HepG2 (cell line): ENCODE data around the gene SLC23A2. TPM values are rescaled to one million over a fixed set of nuclear protein-coding genes. Genes with fewer than 3 reads are reported as not detected.
"Not testable (repeated sequence)": the region's sequence is repeated elsewhere in the genome, so short reads cannot be mapped to it uniquely, and the experiment has no call there.

Experiments
- FOXP4 ChIP-seq: sonication (generic); formaldehyde crosslinking; IDR thresholded peaks from 2 replicates; pipeline ENCODE4 v1.4.0; 2020; ENCODE audit warnings: missing genetic modification reagents
- HDAC1 ChIP-seq: sonication (generic); formaldehyde crosslinking; IDR thresholded peaks from 2 replicates; pipeline ENCODE4 v1.5.1; 2020; ENCODE audit warnings: mild to moderate bottlenecking, missing genetic modification reagents
- HMG20B ChIP-seq: conservative IDR thresholded peaks from 2 replicates; pipeline ENCODE4 v1.6.1; 2016; ENCODE audit warnings: missing genetic modification reagents, missing compliant biosample characterization
- IRF2 ChIP-seq: IDR thresholded peaks from 2 replicates; pipeline ENCODE4 v1.6.1; 2018; ENCODE audit warnings: missing genetic modification reagents, missing compliant biosample characterization
- KLF9 ChIP-seq: IDR thresholded peaks from 2 replicates; pipeline ENCODE4 v1.6.1; 2016; ENCODE audit warnings: low read depth
- NFKBIZ ChIP-seq: IDR thresholded peaks from 2 replicates; pipeline ENCODE4 v1.6.1; 2018; ENCODE audit warnings: missing genetic modification reagents, missing compliant biosample characterization
- NONO ChIP-seq, 2 experiments: fragments of 450-650 bp in 1 of 2; sonication (generic) in 1 of 2; formaldehyde crosslinking in 1 of 2; IDR thresholded peaks in 1 of 2; conservative IDR thresholded peaks in 1 of 2; 2 replicates each; pipeline versions ENCODE4 v1.6.1 to v1.8.0; 2017 to 2022; ENCODE audit warnings: mild to moderate bottlenecking in 1 of 2, missing genetic modification reagents in 1 of 2, moderate library complexity in 1 of 2
- NR2F2 ChIP-seq: IDR thresholded peaks from 2 replicates; pipeline ENCODE4 v1.6.1; 2012; ENCODE audit warnings: low read depth, inconsistent platforms, borderline replicate concordance
- PAXIP1 ChIP-seq: sonication (generic); formaldehyde crosslinking; conservative IDR thresholded peaks from 2 replicates; pipeline ENCODE4 v1.4.0; 2020; ENCODE audit warnings: mild to moderate bottlenecking, missing genetic modification reagents, moderate library complexity
- PPARG ChIP-seq: conservative IDR thresholded peaks from 2 replicates; pipeline ENCODE4 v1.6.1; 2016; ENCODE audit warnings: missing biosample characterization, missing genetic modification reagents
- RXRB ChIP-seq: IDR thresholded peaks from 2 replicates; pipeline ENCODE4 v1.6.1; 2016; ENCODE audit warnings: borderline replicate concordance, missing genetic modification reagents, missing compliant biosample characterization
- TEAD3 ChIP-seq: optimal IDR thresholded peaks from 2 replicates; pipeline ENCODE3; 2016; ENCODE audit warnings: borderline replicate concordance
- TFAP4 ChIP-seq: sonication (generic); IDR thresholded peaks from 2 replicates; pipeline ENCODE4 v1.6.1; 2016; ENCODE audit warnings: low read depth, borderline replicate concordance
- THAP11 ChIP-seq: IDR thresholded peaks from 2 replicates; pipeline ENCODE4 v1.6.1; 2016; ENCODE audit warnings: missing biosample characterization, missing genetic modification reagents
- ZFP90 ChIP-seq: sonication (generic); formaldehyde crosslinking; IDR thresholded peaks from 2 replicates; pipeline ENCODE4 v1.8.0; 2022; ENCODE audit warnings: missing genetic modification reagents, mild to moderate bottlenecking, inconsistent platforms, borderline replicate concordance
- ZGPAT ChIP-seq: IDR thresholded peaks from 2 replicates; pipeline ENCODE4 v1.6.1; 2016; ENCODE audit warnings: mild to moderate bottlenecking
- ZNF205 ChIP-seq: IDR thresholded peaks from 2 replicates; pipeline ENCODE4 v1.6.1; 2018; ENCODE audit warnings: missing biosample characterization, missing genetic modification reagents
- ZNF331 ChIP-seq: sonication (generic); formaldehyde crosslinking; IDR thresholded peaks from 2 replicates; pipeline ENCODE4 v1.4.0; 2020; ENCODE audit warnings: missing genetic modification reagents
- ZNF34 ChIP-seq: sonication (generic); formaldehyde crosslinking; IDR thresholded peaks from 2 replicates; pipeline ENCODE4 v1.4.0; 2020; ENCODE audit warnings: mild to moderate bottlenecking, missing genetic modification reagents, borderline replicate concordance
- ZSCAN25 ChIP-seq: sonication (generic); formaldehyde crosslinking; IDR thresholded peaks from 2 replicates; pipeline ENCODE4 v1.8.0; 2022; ENCODE audit warnings: mild to moderate bottlenecking, missing genetic modification reagents
- polyA plus RNA-seq, 8 experiments: library from polyadenylated mRNA; depleted of rRNA in 3 of 8; stranded (reverse) in 7 of 8; unstranded in 1 of 8; fragments of >200 nt; fragmentation: Illumina TruSeq in 4 of 8; extraction: Trizol in 4 of 8; gene quantifications; 2 replicates each; pipeline versions ENCODE4 v1.2.1 to v1.2.3, GENCODE V29; 2011 to 2016; ENCODE audit warnings: low read depth in 4 of 8, missing spikeins in 1 of 8, mixed read lengths in 1 of 8; ENCODE audit not compliant: insufficient read depth in 1 of 8
- total RNA-seq, 5 experiments: library from RNA; depleted of rRNA; stranded (reverse); fragments of >200 nt; fragmentation: Illumina TruSeq; extraction: Trizol; gene quantifications; 2 replicates each; pipeline ENCODE4 v1.2.3, GENCODE V29; 2016; ENCODE audit warnings: low read depth in 1 of 5

SLC23A2 gene
- total and polyA plus RNA-seq, 2 of the 13 experiments (the other 11 are each of a cell fraction or from before 2014, with no cell fraction given): 42.2 to 51.2 TPM

GRCh38 chr20:5028258-5029059 is 27.1 kb upstream of the SLC23A2 start (continued):
- TF ChIP-seq NONO (IDR thresholded peaks at IDR 0.05): not testable (repeated sequence)
- TF ChIP-seq NONO (CRISPR knock-in tag; conservative IDR thresholded peaks at IDR 0.05) (0 out of 2 replicates have a peak, but pooled peaks have one; percentile 57), ZGPAT (peak; percentile 73), ZSCAN25 (CRISPR knock-in tag) (0 out of 2 replicates have a peak, but pooled peaks have one; percentile 45), NFKBIZ (0 out of 2 replicates have a peak, but pooled peaks have one; percentile 67), PAXIP1 (CRISPR knock-in tag) (peak; percentile 92), ZNF34 (CRISPR knock-in tag) (0 out of 2 replicates have a peak, but pooled peaks have one; percentile 51), RXRB (CRISPR knock-in tag) (peak; percentile 99), ZFP90 (CRISPR knock-in tag) (0 out of 2 replicates have a peak, but pooled peaks have one; percentile 33), TEAD3 (CRISPR knock-in tag) (peak; percentile 98), PPARG (CRISPR knock-in tag) (peak; percentile 99), HMG20B (CRISPR knock-in tag) (peak; percentile 62), ZNF205 (peak; percentile 36; the same call in 1 of the 2 replicates), NR2F2 (peak; percentile 57), TFAP4 (peak; percentile 91; the same call in 1 of the 2 replicates), FOXP4 (CRISPR knock-in tag) (peak; percentile 75), HDAC1 (peak; percentile 81), ZNF331 (CRISPR knock-in tag) (peak; percentile 82; the same call in 1 of the 2 replicates), IRF2 (peak; percentile 19; the same call in 1 of the 2 replicates), THAP11 (peak; percentile 65; the same call in 1 of the 2 replicates), KLF9 (CRISPR knock-in tag) (0 out of 2 replicates have a peak, but pooled peaks have one; percentile 64)
